OCI-LY3 (cell line): Measurements from ENCODE around the gene PPP3R1.

Experiments used
- H2AFZ ChIP-seq: fragments of 200-600, 300-600 bp; shearing (Covaris generic); 2 replicates; pipeline ENCODE4 v1.6.0; 2014; ENCODE audit warnings: antibody characterized with exemption, low read depth, low read length
- H3K27ac ChIP-seq: fragments of 200-600, 300-600 bp; sonication (generic); 2 replicates; pipeline ENCODE4 v1.5.1; 2014; ENCODE audit warnings: mild to moderate bottlenecking, low read length, moderate library complexity, mixed read lengths
- H3K27me3 ChIP-seq: fragments of 200-600, 300-600 bp; sonication (generic); 2 replicates; pipeline ENCODE4 v1.6.1; 2014; ENCODE audit warnings: low read depth, low read length, mixed read lengths
- H3K36me3 ChIP-seq: fragments of 200-600, 300-600 bp; sonication (generic); replicated peaks from 2 replicates; pipeline ENCODE3; 2014; ENCODE audit warnings: low read depth, low read length, mixed read lengths
- H3K4me1 ChIP-seq: fragments of 300-600, 200-600 bp; sonication (generic); 2 replicates; pipeline ENCODE4 v1.6.1; 2014; ENCODE audit warnings: low read length, mixed read lengths
- H3K4me2 ChIP-seq: fragments of 200-600, 300-600 bp; sonication (generic); 2 replicates; pipeline ENCODE4 v1.6.1; 2014; ENCODE audit warnings: low read length, mixed read lengths
- H3K4me3 ChIP-seq: fragments of 300-600, 200-600 bp; sonication (generic); 2 replicates; pipeline ENCODE4 v1.5.1; 2014; ENCODE audit warnings: antibody characterized with exemption, mild to moderate bottlenecking, low read length, moderate library complexity
- H3K79me2 ChIP-seq: fragments of 300-600, 200-600 bp; shearing (Covaris generic); 2 replicates; pipeline ENCODE4 v1.6.1; 2014; ENCODE audit warnings: mild to moderate bottlenecking, low read length, mixed read lengths
- H3K9ac ChIP-seq: fragments of 300-600, 200-600 bp; shearing (Covaris generic); 2 replicates; pipeline ENCODE4 v1.6.0; 2014; ENCODE audit warnings: mild to moderate bottlenecking, low read length, moderate library complexity
- H3K9me3 ChIP-seq: fragments of 200-600, 300-600 bp; shearing (Covaris generic); 2 replicates; pipeline ENCODE4 v1.6.1; 2014; ENCODE audit warnings: low read length, mixed read lengths; ENCODE audit not compliant: insufficient read depth
- H4K20me1 ChIP-seq: fragments of 200-600, 300-600 bp; sonication (generic); 2 replicates; pipeline ENCODE4 v1.6.1; 2016; ENCODE audit warnings: low read length, mixed read lengths; ENCODE audit not compliant: insufficient read depth
- CTCF ChIP-seq: fragments of 200-600, 300-600 bp; sonication (generic); IDR thresholded peaks from 2 replicates; pipeline ENCODE4 v1.5.1; 2014; ENCODE audit warnings: antibody characterized with exemption, low read length, low read depth
- EZH2phosphoT487 ChIP-seq: fragments of 200-600 bp; shearing (Covaris generic); IDR thresholded peaks from 2 replicates; pipeline ENCODE4 v1.6.1; 2018; ENCODE audit warnings: antibody characterized with exemption, mixed run types, low read depth

The PPP3R1 gene

GRCh38 chr2:68171684-68172083 is 80.6 kb downstream of the PPP3R1 start:
- Histone ChIP-seq H3K27me3 (no peaks in the 10 kb centered on the region), H3K27ac (no peak overlapping the region), H3K9me3 (no peaks in the 10 kb centered on the region), H3K4me3 (no peak overlapping the region), H3K4me1 (peaks cover 11% of the 10 kb centered on the region), H3K36me3 (peaks cover 61% of the 10 kb centered on the region), H2AFZ (no peak overlapping the region), H3K9ac (no peak overlapping the region), H3K4me2 (no peak overlapping the region), H4K20me1 (peaks cover 4% of the 10 kb centered on the region; the same call in 1 of the 2 replicates), H3K79me2 (peaks cover 31% of the 10 kb centered on the region)
- TF ChIP-seq EZH2phosphoT487 (no peak), CTCF (no peak)

- Histone ChIP-seq H3K36me3 (peaks cover 58% of the 10 kb centered on the region), H2AFZ (no peak overlapping the region), H3K4me2 (no peak overlapping the region), H3K4me1 (peaks cover 16% of the 10 kb centered on the region), H3K27me3 (no peaks in the 10 kb centered on the region), H3K9ac (no peak overlapping the region), H3K4me3 (no peak overlapping the region), H3K79me2 (peaks cover 28% of the 10 kb centered on the region), H3K9me3 (no peaks in the 10 kb centered on the region), H4K20me1 (peaks cover 6% of the 10 kb centered on the region; the same call in 1 of the 2 replicates), H3K27ac (no peak overlapping the region)
- no peak for TF ChIP-seq EZH2phosphoT487
- TF ChIP-seq CTCF = no peak
These were observed 81.2 kb downstream of the PPP3R1 start for GRCh38 chr2:68171146-68171545.

GRCh38 chr2:68169308-68169707 is 83.0 kb downstream of the PPP3R1 start:
- no peaks in the 10 kb centered on the region for H3K9me3 ChIP-seq
- no peak overlapping the region for H3K27ac ChIP-seq
- peaks cover 22% of the 10 kb centered on the region for H3K4me1 ChIP-seq
- H3K4me2 ChIP-seq = no peak overlapping the region
- peaks cover 59% of the 10 kb centered on the region for H3K36me3 ChIP-seq
- TF ChIP-seq EZH2phosphoT487 (no peak), CTCF (no peak)
- H3K9ac ChIP-seq = no peak overlapping the region
- no peak overlapping the region for H2AFZ ChIP-seq
- no peaks in the 10 kb centered on the region for H3K27me3 ChIP-seq
- no peak overlapping the region for H3K4me3 ChIP-seq
- H4K20me1 ChIP-seq = peaks cover 6% of the 10 kb centered on the region; the same call in 1 of the 2 replicates
- H3K79me2 ChIP-seq = peaks cover 28% of the 10 kb centered on the region

- Histone ChIP-seq H3K9me3 (no peaks in the 10 kb centered on the region), H3K9ac (no peak overlapping the region), H3K4me3 (no peak overlapping the region), H3K79me2 (peaks cover 26% of the 10 kb centered on the region), H3K4me1 (peaks cover 12% of the 10 kb centered on the region), H2AFZ (no peak overlapping the region), H4K20me1 (peaks cover 6% of the 10 kb centered on the region; the same call in 1 of the 2 replicates), H3K27ac (no peak overlapping the region), H3K4me2 (no peak overlapping the region), H3K36me3 (peaks cover 56% of the 10 kb centered on the region), H3K27me3 (no peaks in the 10 kb centered on the region)
- TF ChIP-seq CTCF = no peak
- TF ChIP-seq EZH2phosphoT487 = no peak
These were observed 85.1 kb downstream of the PPP3R1 start for GRCh38 chr2:68167186-68167585.
